GM18511 (cell line): Measurements from ENCODE around the gene NUP214.
"Not testable (repeated sequence)": the region's sequence is repeated elsewhere in the genome, so short reads cannot be mapped to it uniquely, and the experiment has no call there.

Source experiments
- ATAC-seq: cut with Tn5 transposase; IDR thresholded peaks from one replicate; pipeline ENCODE4 v1.9.1; 2021; ENCODE audit warnings: mild to moderate bottlenecking, moderate library complexity; ENCODE audit not compliant: unreplicated experiment

NUP214 gene

GRCh38 chr9:131115360-131115742, 10.0 kb upstream of the NUP214 start:
- ATAC-seq: not testable (repeated sequence)

GRCh38 chr9:131116281-131117120, 8.9 kb upstream of the NUP214 start:
- ATAC-seq: no peak

- ATAC-seq: no peak
Measured at GRCh38 chr9:131117121-131117761, 8.1 kb upstream of the NUP214 start.

GRCh38 chr9:131117762-131118145, 7.6 kb upstream of the NUP214 start:
- ATAC-seq: no peak

- no peak for ATAC-seq
Measured at GRCh38 chr9:131119600-131119999, 5.8 kb upstream of the NUP214 start.

GRCh38 chr9:131120620-131121228, 4.7 kb upstream of the NUP214 start:
- no peak for ATAC-seq

- ATAC-seq: no peak
Measured at GRCh38 chr9:131121346-131121745, 4.0 kb upstream of the NUP214 start.

- no peak for ATAC-seq
Measured at GRCh38 chr9:131122158-131122557, 3.2 kb upstream of the NUP214 start.

- peak; percentile 16 for ATAC-seq
Measured at GRCh38 chr9:131125038-131125287, 423 bp upstream of the NUP214 start.

- ATAC-seq: no peak
Measured at GRCh38 chr9:131126059-131126426, 657 bp downstream of the NUP214 start.

GRCh38 chr9:131129183-131129582, 3.8 kb downstream of the NUP214 start:
- no peak for ATAC-seq

- ATAC-seq: no peak
Measured at GRCh38 chr9:131138676-131139075, 13.3 kb downstream of the NUP214 start.

GRCh38 chr9:131140112-131140511, 14.7 kb downstream of the NUP214 start:
- ATAC-seq: no peak

- ATAC-seq: no peak
Measured at GRCh38 chr9:131140550-131140949, 15.2 kb downstream of the NUP214 start.

GRCh38 chr9:131142160-131142559, 16.8 kb downstream of the NUP214 start:
- no peak for ATAC-seq

- no peak for ATAC-seq
Measured at GRCh38 chr9:131144201-131144600, 18.8 kb downstream of the NUP214 start.

- ATAC-seq: no peak
Measured at GRCh38 chr9:131145245-131145644, 19.9 kb downstream of the NUP214 start.

GRCh38 chr9:131146186-131146585, 20.8 kb downstream of the NUP214 start:
- ATAC-seq: no peak

- no peak for ATAC-seq
Measured at GRCh38 chr9:131148276-131148675, 22.9 kb downstream of the NUP214 start.

GRCh38 chr9:131148966-131149687, 23.7 kb downstream of the NUP214 start:
- ATAC-seq: no peak

- no peak for ATAC-seq
Measured at GRCh38 chr9:131149688-131150053, 24.3 kb downstream of the NUP214 start.

- no peak for ATAC-seq
Measured at GRCh38 chr9:131153595-131153994, 28.2 kb downstream of the NUP214 start.
